GOT3 (cell line): ENCODE measurements around the gene PHC2.
"Not testable (repeated sequence)": the region's sequence is repeated elsewhere in the genome, so short reads cannot be mapped to it uniquely, and the experiment has no call there.

Source experiments
- DNase-seq: peaks from one replicate; lab custom pipeline; 2025; ENCODE audit warnings: mixed read lengths; lab: John Stamatoyannopoulos, UW

The PHC2 gene

GRCh38 chr1:33314416-33314815, 116.5 kb downstream of the PHC2 start:
- DNase-seq, result no peak

DNA sequence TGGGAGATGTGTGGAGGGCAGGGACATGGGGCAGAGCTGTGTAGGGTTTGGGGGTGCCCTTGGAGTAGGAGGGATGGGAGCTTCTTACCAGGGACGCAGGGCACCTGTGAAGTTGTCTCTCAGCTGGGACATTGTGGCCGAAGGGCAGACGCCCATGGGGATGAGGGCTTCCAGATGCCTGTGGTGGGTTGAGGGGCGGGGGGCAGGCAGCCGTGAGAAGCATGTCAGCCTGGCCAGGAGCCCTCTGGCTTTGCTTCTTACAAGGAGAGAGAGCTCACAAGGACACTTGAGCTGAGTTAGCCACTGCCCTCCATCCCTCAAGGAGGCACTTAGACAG, 118.5 kb downstream of the PHC2 start:
- DNase-seq, result no peak

DNA sequence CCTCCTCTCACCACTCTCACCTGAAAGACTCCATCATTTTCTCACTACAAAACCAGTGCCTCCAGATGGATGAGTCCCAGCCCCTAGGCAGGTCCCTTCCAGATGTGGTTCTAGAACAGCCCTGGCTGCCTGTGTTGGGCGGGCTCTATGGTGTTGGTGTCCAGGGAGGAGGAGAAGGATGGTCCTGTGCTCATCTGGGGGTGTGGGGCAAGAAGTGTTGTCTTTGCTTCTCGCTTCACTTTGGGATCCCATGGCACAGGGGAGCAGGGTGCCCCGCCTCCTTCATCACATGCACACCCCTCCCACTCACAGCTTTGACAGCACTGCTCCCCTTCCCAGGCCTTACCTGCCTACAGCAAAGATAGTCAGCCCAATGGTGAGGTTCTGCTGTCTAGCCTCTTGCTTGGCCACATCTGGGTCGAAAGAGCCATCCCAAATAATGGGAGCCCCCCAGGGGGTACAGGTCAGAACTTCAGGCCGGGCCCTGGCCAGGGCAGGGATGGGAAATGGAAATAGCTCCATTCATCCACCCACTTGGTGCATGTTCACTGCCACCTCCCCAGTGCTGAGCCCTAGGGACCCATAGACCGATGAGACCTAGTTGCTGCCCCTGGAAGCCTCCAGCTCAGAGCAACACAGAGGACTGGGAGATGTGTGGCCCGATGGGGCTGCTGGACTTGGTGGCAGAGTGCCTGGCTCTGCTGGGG, 119.0 kb downstream of the PHC2 start:
- no peak for DNase-seq

DNA sequence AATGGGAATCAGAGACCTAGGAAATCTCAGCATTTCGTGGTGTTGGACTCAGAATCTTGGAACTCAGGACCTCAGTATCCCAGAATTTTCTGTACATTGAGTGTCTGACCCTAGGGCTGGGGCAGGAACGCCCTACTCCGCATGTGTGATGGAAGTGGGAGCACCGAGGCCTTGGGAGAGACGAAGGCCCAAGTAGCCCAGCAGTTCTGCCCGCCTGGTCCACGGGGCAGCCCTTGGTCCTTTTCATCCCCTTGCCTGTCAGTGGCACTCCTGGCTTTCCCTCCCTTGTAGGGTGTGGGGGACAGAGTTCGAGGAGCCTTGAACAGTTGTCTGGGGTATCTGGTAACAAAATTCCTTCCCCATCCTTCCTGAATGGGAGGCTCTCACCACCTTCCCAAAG, 120.2 kb downstream of the PHC2 start:
- no peak for DNase-seq

DNA sequence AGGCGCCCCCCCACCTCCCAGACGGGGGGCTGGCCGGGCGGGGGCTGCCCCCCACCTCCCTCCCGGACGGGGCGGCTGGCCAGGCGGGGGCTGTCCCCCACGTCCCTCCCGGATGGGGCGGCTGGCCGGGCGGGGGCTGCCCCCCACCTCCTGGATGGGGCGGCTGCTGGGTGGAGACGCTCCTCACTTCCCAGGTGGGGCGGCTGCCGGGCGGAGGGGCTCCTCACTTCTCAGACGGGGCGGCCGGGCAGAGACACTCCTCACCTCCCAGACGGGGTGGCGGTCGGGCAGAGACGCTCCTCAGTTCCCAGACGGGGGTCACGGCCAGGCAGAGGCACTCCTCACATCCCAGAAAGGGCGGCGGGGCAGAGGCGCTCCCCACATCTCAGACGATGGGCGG, 121.5 kb downstream of the PHC2 start:
- DNase-seq, result not testable (repeated sequence)

DNA sequence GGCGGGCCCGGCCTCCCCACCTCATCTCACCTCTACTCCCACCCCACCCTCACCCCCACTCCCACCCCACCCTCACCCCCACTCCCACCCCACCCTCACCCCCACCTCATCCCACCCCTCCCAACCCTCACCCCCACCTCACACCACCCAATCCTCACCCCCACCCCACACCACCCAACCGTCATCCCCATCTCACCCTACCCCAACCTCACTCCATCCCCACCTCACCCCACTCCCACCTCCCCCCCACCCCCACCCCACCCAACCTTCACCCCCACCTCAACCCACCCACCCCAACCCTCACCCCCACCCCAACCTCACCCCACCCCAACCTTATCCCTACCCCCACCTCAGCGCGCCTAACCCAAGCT, 123.4 kb downstream of the PHC2 start:
- no peak for DNase-seq

DNA sequence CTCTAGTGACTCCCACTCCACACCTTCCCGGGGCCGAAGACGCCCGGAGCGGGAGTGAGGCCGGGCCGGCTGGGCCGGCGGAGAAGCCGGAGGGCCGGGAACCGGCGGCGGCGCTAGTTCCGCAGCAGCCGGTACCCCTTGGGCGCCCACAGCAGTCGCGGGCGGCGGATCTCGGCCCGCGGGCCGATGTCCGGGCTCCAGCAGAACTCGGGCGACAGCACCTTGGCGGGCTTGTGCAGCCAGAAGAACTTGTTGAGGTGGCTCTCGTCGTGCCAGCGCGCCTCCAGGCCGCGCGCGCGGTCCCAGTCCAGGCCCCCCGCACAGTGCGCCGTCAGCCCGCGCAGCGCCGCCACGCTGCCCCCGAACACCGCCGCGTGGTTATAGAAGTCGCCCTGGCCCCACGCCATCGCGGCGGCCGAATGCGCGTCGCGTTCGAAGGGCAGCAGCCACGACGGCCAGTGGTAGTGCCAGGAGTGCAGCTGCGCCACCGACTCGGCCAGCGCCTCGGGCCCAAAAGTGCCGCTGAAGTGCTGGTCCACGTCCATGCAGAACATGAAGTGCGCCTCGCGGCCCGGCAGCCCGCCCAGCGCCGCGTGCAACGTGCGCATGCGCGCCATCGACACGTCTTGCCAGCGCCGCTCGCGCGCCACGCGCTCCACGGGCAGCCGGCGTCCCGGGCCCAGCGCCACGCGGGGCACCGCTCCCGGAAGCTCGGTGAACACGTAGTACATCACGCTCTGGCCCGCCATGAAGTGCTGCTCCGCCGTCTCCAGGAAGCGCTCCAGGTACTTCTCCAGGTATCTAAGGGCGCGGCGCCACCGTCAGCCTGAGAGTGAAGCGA, 124.0 kb downstream of the PHC2 start:
- DNase-seq, result no peak

DNA sequence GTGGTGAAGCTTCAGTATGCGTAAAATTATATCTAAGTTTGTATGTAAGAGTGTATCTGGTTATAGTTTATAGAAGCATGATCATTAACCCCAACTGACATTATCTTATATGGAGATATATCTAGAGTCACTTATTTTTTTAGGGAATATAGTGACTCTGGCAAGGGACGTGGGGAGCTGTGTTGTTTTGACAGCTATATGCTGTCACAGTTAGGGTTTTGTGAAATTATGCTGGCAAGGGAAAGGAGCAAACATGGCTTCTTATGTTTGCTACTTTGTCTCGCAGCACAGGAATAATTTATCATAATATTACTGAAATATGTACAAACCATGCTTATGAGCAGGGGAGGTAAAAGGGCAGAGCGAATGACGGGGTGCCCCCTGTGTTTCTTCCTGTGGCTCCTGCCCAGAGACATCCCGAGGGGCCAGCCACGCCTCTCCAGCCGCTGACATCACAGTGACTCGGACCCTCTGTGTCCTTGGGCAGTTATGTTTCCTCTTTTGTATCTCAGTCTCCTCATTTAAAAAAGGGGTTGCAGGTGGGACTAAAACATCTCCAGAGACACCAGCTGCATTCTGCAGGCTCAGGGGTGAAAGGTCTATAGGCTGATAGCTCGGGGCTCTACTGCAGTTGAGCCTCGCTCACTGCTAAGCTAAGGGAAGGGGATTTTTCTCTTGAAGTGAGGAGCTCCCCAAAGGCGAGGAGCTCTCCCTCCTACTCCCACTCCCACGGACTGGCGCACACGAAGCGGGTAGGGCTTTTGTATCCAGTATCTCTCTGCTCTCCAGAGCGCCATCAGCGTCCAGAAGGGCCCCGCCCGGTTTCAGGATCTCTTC, 124.9 kb downstream of the PHC2 start:
- no peak for DNase-seq

DNA sequence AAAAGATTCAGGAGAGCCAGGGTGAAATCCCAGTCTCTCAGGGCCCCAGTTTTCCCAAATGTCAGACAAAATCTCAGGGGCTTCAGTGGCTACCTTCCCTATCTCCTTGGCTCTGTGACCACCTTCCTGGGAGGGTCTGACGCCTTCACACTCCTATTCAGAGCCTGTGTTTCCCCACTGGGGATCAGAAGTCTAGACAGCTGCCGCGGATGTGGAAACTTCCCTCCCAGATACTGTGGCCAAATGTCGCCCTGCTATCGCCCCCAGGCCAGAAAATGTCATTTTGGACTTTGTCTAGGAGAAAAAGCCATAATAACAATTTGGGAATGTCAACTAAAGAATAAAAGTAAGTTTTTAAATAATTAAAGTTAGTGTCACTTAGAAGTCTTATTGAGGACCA, 125.9 kb downstream of the PHC2 start:
- no peak for DNase-seq

GRCh38 chr1:33302325-33302724, 128.6 kb downstream of the PHC2 start:
- no peak for DNase-seq

- DNase-seq, result no peak
Observed at GRCh38 chr1:33301273-33301984, 129.5 kb downstream of the PHC2 start.

GRCh38 chr1:33300673-33301072, 130.2 kb downstream of the PHC2 start:
- no peak for DNase-seq

DNA sequence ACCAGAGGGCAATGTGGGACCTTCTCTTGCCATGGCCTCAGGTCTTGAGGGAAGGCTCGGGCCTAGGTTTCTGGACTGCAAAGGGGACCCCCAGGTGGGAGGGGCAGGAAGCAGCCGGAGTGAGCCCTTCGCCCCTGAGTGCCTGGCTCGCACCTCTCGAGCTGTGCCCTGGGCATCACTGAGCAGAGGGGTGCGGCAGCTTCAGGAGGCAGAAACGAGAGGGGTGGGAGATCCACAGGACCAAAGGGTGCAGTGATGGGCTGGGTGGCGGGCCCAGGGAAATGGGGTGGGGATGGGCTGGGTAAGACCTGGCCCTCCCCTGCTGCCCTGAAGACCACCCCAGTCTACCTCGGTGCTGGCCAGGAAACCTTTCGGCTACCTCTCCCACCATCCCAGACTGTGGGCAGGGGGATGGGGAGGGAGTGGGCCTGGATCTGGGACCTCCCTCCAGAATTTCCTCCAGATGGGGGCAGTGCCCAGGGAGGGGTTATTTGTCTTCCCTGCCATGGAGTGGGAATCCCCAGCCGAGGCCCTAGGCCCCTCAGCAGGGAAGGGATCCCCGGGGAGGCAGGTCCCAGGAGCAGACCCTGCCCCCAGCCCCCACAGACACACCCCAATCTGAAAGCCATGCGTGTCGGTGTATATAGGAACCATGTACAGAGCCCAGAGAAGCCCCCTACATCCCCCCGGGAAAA, 131.3 kb downstream of the PHC2 start:
- no peak for DNase-seq

GRCh38 chr1:33298623-33299277, 132.1 kb downstream of the PHC2 start:
- no peak for DNase-seq

DNA sequence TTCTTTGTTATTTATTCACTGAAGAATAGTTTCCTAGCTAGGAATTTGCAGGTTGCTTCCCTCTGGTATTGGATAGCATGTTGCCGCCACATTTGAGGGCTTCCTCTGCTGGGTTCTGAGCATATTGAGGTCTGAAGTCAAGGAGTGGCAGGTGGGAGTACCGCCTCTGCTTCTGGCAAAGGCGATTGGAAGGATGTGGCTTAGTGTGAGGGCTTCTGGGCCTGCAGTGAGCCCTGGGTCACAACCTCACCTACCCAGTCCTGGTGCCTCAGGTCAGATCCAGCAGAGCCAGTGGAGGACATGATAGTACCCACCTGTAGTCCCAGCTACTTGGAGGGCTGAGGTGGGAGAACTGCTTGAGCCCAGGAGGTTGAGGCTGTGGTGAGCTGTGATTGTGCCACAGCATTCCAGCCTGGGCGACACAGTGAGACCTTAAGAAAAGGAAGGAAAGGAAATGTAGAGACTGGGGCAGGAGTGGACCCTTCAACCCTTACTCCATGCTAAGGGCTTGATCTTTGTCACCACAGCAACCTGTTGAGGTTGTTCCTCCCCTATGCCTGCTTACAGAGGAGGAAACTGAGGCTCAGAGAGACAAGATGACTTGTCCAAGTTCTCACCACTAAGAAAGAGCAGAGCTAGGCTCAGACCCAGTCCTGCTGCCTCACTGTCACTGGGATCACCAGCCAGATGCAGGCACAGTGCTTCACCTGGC, 132.8 kb downstream of the PHC2 start:
- DNase-seq, result no peak

GRCh38 chr1:33296824-33297223, 134.1 kb downstream of the PHC2 start:
- no peak for DNase-seq

DNA sequence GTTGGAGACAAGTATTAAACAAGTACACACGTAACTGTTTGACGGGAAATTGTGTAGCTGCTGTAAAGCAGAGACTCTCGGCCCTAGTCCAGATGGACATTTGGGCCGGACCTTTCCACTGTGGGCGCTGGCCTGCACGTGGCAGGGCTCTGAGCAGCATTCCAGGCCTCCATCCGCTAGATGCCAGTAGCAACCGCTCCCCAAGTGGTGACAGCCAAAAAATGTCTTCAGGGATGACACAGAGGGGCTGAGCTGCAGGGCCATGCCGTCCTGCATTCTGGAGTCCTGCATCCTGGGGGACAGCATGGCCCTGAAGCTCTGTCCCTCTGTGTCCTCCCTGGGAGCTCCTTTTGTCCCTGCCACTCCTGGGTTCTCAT, 134.8 kb downstream of the PHC2 start:
- DNase-seq, result no peak

DNA sequence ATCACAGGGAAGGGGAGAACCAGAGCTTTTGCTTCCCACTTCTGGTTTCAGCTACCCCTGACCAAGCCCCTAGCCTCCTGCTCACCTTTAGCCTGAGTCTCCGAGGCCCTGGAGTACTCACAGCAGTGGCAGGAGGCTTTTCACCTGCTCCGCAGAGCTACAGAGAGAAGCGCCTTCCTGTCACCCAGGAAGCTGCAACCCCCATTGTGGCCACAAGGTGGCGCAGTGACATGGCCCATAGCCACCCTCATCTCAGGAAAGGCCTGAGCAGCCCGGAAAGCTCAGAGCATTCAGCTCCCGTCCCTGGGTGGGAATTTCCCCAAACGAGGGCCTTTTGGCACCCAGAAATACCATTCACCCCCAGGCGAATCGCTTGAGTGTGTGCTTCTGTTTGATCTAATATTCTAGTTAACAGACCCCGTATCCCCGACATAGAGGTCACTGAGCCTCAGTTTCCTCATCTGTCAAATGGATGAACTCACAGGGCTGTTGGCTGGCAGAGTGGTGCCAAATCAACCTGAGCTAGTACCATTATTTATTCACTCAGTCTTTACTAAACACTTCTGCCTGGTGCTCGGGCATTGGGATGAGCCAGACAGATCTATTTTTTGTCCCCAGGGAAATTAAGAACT, 135.3 kb downstream of the PHC2 start:
- DNase-seq, result peak; percentile 47

GRCh38 chr1:33295023-33295422, 135.9 kb downstream of the PHC2 start:
- no peak for DNase-seq
